ENCODE results near the gene PODNL1. TPM values are rescaled to one million over a fixed set of nuclear protein-coding genes. Genes with fewer than 3 reads are reported as not detected.
"Not testable (repeated sequence)": the region's sequence is repeated elsewhere in the genome, so short reads cannot be mapped to it uniquely, and the experiment has no call there.

PODNL1 gene
- total RNA-seq, 1 donor from 2014 or later = 0.42 TPM

- intact Hi-C loops (cut with micrococcal nuclease) = no loop called here
Measured at GRCh38 chr19:13929340-13929739, 8.9 kb downstream of the PODNL1 start.

GRCh38 chr19:13926715-13927114 is 11.5 kb downstream of the PODNL1 start:
- intact Hi-C loops (cut with micrococcal nuclease) = no loop called here

GRCh38 chr19:13926010-13926409 is 12.2 kb downstream of the PODNL1 start:
- intact Hi-C loops (cut with micrococcal nuclease) = no loop called here

- intact Hi-C loops (cut with micrococcal nuclease) = no loop called here
Measured at GRCh38 chr19:13923194-13923987, 14.8 kb downstream of the PODNL1 start.

GRCh38 chr19:13922118-13922517 is 16.1 kb downstream of the PODNL1 start:
- intact Hi-C loops (cut with micrococcal nuclease) = not testable (repeated sequence)

- intact Hi-C loops (cut with micrococcal nuclease) = loop anchor here (1.0 kb wide), 2 partner anchors 15 to 31 kb away; partner anchors contain the start of genes BRME1, CC2D1A and DCAF15
Measured at GRCh38 chr19:13920940-13921747, 17.1 kb downstream of the PODNL1 start.

- intact Hi-C loops (cut with micrococcal nuclease) = no loop called here
Measured at GRCh38 chr19:13920524-13920923, 17.7 kb downstream of the PODNL1 start.

GRCh38 chr19:13918726-13919411 is 19.3 kb downstream of the PODNL1 start:
- intact Hi-C loops (cut with micrococcal nuclease) = no loop called here

GRCh38 chr19:13917888-13918406 is 20.3 kb downstream of the PODNL1 start:
- intact Hi-C loops (cut with micrococcal nuclease) = no loop called here

GRCh38 chr19:13914777-13915176 is 23.4 kb downstream of the PODNL1 start:
- intact Hi-C loops (cut with micrococcal nuclease) = no loop called here

- intact Hi-C loops (cut with micrococcal nuclease) = no loop called here
Measured at GRCh38 chr19:13913352-13913751, 24.9 kb downstream of the PODNL1 start.

- intact Hi-C loops (cut with micrococcal nuclease) = loop anchor here (5.0 kb wide), 1 partner anchor 123 kb away; the partner anchor contains the start of gene IL27RA
Measured at GRCh38 chr19:13909430-13909829, 28.8 kb downstream of the PODNL1 start.

- intact Hi-C loops (cut with micrococcal nuclease) = loop anchor here (5.0 kb wide), 1 partner anchor 124 kb away; the partner anchor contains the start of gene IL27RA
Measured at GRCh38 chr19:13908674-13909073, 29.5 kb downstream of the PODNL1 start.

GRCh38 chr19:13906910-13907309 is 31.3 kb downstream of the PODNL1 start:
- intact Hi-C loops (cut with micrococcal nuclease) = loop anchor here (1.0 to 5.0 kb wide), 7 partner anchors 14 to 230 kb away; partner anchors contain the start of genes DCAF15, IL27RA, PRKACA and RFX1

GRCh38 chr19:13906521-13906904 is 31.7 kb downstream of the PODNL1 start:
- intact Hi-C loops (cut with micrococcal nuclease) = loop anchor here (1.0 to 5.0 kb wide), 7 partner anchors 15 to 231 kb away; partner anchors contain the start of genes DCAF15, IL27RA, PRKACA and RFX1

GRCh38 chr19:13905634-13906520 is 32.3 kb downstream of the PODNL1 start, which contains the start of the genes BRME1 and CC2D1A:
TSS of gene BRME1 (minus strand) at chr19:13906117. CDS start at chr19:13904892, 1,225 bp downstream.
TSS of gene CC2D1A (plus strand) at chr19:13906201. CDS start at chr19:13906442, 241 bp downstream.
- intact Hi-C loops (cut with micrococcal nuclease) = loop anchor here (1.0 to 5.0 kb wide), 7 partner anchors 15 to 231 kb away; partner anchors contain the start of genes DCAF15, IL27RA, PRKACA and RFX1

- intact Hi-C loops (cut with micrococcal nuclease) = no loop called here
Measured at GRCh38 chr19:13902993-13903555, 35.1 kb downstream of the PODNL1 start.

- intact Hi-C loops (cut with micrococcal nuclease) = no loop called here
Measured at GRCh38 chr19:13899912-13900584, 38.2 kb downstream of the PODNL1 start.

GRCh38 chr19:13899393-13899792 is 38.8 kb downstream of the PODNL1 start:
- intact Hi-C loops (cut with micrococcal nuclease) = no loop called here
